IPS-20b (cell line): ENCODE measurements around the gene CGB3.
"Not testable (repeated sequence)": the region's sequence is repeated elsewhere in the genome, so short reads cannot be mapped to it uniquely, and the experiment has no call there.

Experiments
- H3K27ac ChIP-seq: one replicate; pipeline ENCODE4 v1.5.1; 2013; ENCODE audit warnings: low read length
- H3K27me3 ChIP-seq: 2 replicates; pipeline ENCODE4 v1.6.1; 2013; ENCODE audit warnings: mild to moderate bottlenecking, low read length, inconsistent platforms; ENCODE audit not compliant: insufficient read depth
- H3K36me3 ChIP-seq: 2 replicates; pipeline ENCODE4 v1.6.1; 2013; ENCODE audit warnings: low read depth, mild to moderate bottlenecking, inconsistent platforms, low read length, moderate library complexity; ENCODE audit not compliant: insufficient read depth
- H3K4me1 ChIP-seq: 2 replicates; pipeline ENCODE4 v1.6.1; 2013; ENCODE audit warnings: mild to moderate bottlenecking, control low read depth, inconsistent platforms, low read length, moderate library complexity; ENCODE audit not compliant: insufficient read depth
- H3K4me3 ChIP-seq: 2 replicates; pipeline ENCODE4 v1.5.1; 2013; ENCODE audit warnings: mild to moderate bottlenecking, low read length, inconsistent platforms
- H3K9ac ChIP-seq: 2 replicates; pipeline ENCODE4 v1.6.1; 2013; ENCODE audit warnings: low read depth, mild to moderate bottlenecking, inconsistent platforms, low read length, moderate library complexity
- H3K9me3 ChIP-seq: 2 replicates; pipeline ENCODE4 v1.6.1; 2013; ENCODE audit warnings: mild to moderate bottlenecking, low read depth, low read length, inconsistent platforms; ENCODE audit not compliant: insufficient read depth

The CGB3 gene

GRCh38 chr19:49038557-49039276, 14.6 kb upstream of the CGB3 start:
- not testable (repeated sequence) for H3K4me1 ChIP-seq, H3K9me3 ChIP-seq, H3K36me3 ChIP-seq, H3K27ac ChIP-seq, H3K4me3 ChIP-seq, H3K9ac ChIP-seq, H3K27me3 ChIP-seq

- H3K4me3 ChIP-seq, H3K36me3 ChIP-seq, H3K9me3 ChIP-seq, H3K27me3 ChIP-seq, H3K9ac ChIP-seq, H3K27ac ChIP-seq, H3K4me1 ChIP-seq: not testable (repeated sequence)
Observed at GRCh38 chr19:49038111-49038510, 14.0 kb upstream of the CGB3 start.

DNA sequence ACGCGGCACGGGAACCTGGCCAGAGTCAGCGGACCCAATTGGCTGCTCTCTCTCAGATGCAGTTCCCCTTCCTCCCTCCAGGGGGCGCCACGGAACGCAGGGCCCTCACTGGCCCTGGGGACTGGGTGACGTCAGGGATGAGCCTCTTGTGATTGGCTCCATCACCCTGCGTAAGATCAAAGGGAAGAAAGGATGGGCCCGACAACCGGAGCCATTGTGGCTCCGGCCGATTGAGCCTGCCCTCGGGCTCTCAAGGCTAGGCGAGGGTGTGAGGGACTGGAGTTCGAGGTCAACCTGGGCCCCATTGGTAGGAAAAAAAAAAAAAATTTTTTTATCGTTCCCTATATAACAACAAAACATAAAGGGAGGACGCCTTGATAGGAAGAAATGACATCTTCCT, 12.7 kb upstream of the CGB3 start, which contains the start of gene CGB1:
Gene CGB1 (minus strand): TSS at position 81 of the 400 bp plus-strand sequence. CDS start 184 bp downstream, outside the sequence.
- not testable (repeated sequence) for H3K4me1 ChIP-seq, H3K36me3 ChIP-seq, H3K27me3 ChIP-seq, H3K27ac ChIP-seq, H3K9me3 ChIP-seq, H3K4me3 ChIP-seq, H3K9ac ChIP-seq

GRCh38 chr19:49031642-49032301, 7.6 kb upstream of the CGB3 start, which contains the start of gene CGB2:
Gene CGB2, plus strand, starts transcription at chr19:49031890. Its CDS starts 206 bp downstream, at chr19:49032096.
- H3K9ac ChIP-seq, H3K27me3 ChIP-seq, H3K4me3 ChIP-seq, H3K27ac ChIP-seq, H3K36me3 ChIP-seq, H3K9me3 ChIP-seq, H3K4me1 ChIP-seq: not testable (repeated sequence)

DNA sequence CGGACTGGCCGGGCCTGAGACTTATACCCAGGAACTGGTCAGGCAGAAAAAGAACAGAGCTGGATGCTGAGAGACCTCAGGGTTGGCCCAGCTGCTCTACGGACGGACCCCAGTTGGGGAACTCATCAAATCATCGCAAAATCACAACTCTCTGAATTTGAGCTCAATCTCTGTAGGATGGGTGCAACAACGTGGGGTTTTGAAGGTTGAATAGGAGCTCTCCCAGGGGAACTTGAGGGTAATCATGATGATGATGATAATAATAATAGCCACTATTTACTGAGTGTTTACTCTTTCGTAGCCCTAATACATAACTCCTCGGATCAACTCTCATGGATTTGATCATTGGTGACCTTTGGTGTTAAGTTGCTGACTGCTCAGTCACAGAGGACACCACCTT, 6.2 kb upstream of the CGB3 start:
- H3K4me3 ChIP-seq, H3K36me3 ChIP-seq, H3K27ac ChIP-seq, H3K4me1 ChIP-seq, H3K9ac ChIP-seq, H3K9me3 ChIP-seq, H3K27me3 ChIP-seq: not testable (repeated sequence)

GRCh38 chr19:49029749-49030148, 5.6 kb upstream of the CGB3 start:
- H3K27ac ChIP-seq, H3K27me3 ChIP-seq, H3K9me3 ChIP-seq, H3K9ac ChIP-seq, H3K4me3 ChIP-seq, H3K36me3 ChIP-seq, H3K4me1 ChIP-seq: not testable (repeated sequence)

- H3K4me3 ChIP-seq, H3K27me3 ChIP-seq, H3K27ac ChIP-seq, H3K36me3 ChIP-seq, H3K9ac ChIP-seq, H3K4me1 ChIP-seq, H3K9me3 ChIP-seq: not testable (repeated sequence)
Observed at GRCh38 chr19:49028686-49029085, 4.6 kb upstream of the CGB3 start.

- H3K4me1 ChIP-seq, H3K9me3 ChIP-seq, H3K4me3 ChIP-seq, H3K27ac ChIP-seq, H3K36me3 ChIP-seq, H3K9ac ChIP-seq: not testable (repeated sequence)
- peaks cover 16% of the 10 kb centered on the region for H3K27me3 ChIP-seq
Observed at GRCh38 chr19:49025599-49025998, 1.5 kb upstream of the CGB3 start.

- H3K9me3 ChIP-seq: not testable (repeated sequence)
Observed at GRCh38 chr19:49025088-49025487, 955 bp upstream of the CGB3 start.

DNA sequence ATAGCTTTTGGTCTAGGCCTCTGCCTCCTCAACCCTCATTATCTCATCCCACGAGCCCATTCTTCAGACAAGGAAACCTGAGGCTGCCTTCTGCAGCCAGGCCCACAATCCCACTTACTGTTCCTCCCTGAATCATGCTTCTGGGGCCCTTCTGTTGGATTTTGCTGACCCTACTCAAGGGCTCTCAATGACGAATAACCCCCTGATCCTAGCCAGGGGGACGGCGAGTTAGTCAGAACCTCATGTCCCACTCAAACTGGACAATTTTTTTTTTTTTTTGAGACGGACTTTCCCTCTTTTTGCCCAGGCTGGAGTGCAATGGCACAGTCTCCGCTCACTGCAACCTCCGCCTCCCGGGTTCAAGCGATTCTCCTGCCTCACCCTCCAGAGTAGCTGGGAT, 2.0 kb downstream of the CGB3 start:
- H3K4me3 ChIP-seq: no peak overlapping the region
- no peaks in the 10 kb centered on the region; the same call in 1 of the 2 replicates for H3K4me1 ChIP-seq
- no peak overlapping the region for H3K27ac ChIP-seq
- H3K36me3 ChIP-seq: no peaks in the 10 kb centered on the region
- no peak overlapping the region for H3K9ac ChIP-seq
- H3K27me3 ChIP-seq: peaks cover 45% of the 10 kb centered on the region
- no peaks in the 10 kb centered on the region for H3K9me3 ChIP-seq

More at GRCh38 chr19:49025088-49025487, 955 bp upstream of the CGB3 start:
- H3K36me3 ChIP-seq, H3K4me1 ChIP-seq, H3K4me3 ChIP-seq, H3K27ac ChIP-seq, H3K9ac ChIP-seq: not testable (repeated sequence)
- H3K27me3 ChIP-seq: peaks cover 21% of the 10 kb centered on the region

- peaks cover 47% of the 10 kb centered on the region for H3K27me3 ChIP-seq
Observed at GRCh38 chr19:49020931-49021895, 2.9 kb downstream of the CGB3 start.

More at GRCh38 chr19:49020931-49021895, 2.9 kb downstream of the CGB3 start:
- no peaks in the 10 kb centered on the region; the same call in 1 of the 2 replicates for H3K4me1 ChIP-seq
- H3K9ac ChIP-seq: no peak overlapping the region
- no peak overlapping the region for H3K4me3 ChIP-seq
- no peak overlapping the region for H3K27ac ChIP-seq
- H3K9me3 ChIP-seq: no peaks in the 10 kb centered on the region
- H3K36me3 ChIP-seq: peaks cover 2% of the 10 kb centered on the region; the same call in 1 of the 2 replicates
